HG03439 (cell line): ENCODE measurements around the gene ATP6V0C.
A peak's percentile ranks its signal among the peaks of the same experiment; 100 is the strongest.

ENCODE experiments used
- ATAC-seq: cut with Tn5 transposase; IDR thresholded peaks from one replicate; pipeline ENCODE4 v1.9.1; 2021; ENCODE audit warnings: mild to moderate bottlenecking, moderate library complexity; ENCODE audit not compliant: unreplicated experiment

Gene ATP6V0C

DNA sequence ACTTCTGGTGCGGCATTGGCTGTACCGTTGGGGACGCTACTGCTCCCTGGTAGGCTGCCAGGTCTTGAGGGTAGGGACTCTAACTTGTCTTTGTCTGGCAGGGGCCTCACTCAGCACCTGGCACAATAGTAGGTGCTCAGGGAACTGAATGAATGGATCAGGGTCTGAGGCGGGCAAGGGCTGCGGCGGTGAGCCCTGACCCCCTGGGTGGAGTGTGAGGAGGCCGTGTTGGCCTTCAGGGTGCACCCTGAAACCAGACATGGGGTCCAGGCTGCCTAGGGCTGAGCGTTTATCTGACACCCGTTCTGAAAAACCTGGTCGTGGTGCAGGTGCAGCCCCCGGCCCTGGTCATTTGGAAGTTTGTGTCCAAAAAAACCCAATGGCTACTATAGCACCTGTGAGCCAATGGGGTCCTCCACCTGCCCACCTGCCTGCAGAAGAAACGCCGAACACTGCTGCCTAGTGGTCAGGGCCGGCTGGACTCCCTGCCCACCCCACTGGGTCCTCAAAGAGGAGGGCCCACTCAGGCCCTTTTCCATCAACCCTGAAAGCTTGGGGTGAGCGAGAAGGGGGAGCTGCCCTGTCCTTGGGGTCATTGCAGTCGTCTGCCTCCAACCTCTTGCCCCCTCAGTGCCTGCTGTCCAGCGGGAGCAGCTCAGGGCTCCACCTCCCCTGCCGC is 4.9 kb upstream of the ATP6V0C start:
- ATAC-seq, result no peak

DNA sequence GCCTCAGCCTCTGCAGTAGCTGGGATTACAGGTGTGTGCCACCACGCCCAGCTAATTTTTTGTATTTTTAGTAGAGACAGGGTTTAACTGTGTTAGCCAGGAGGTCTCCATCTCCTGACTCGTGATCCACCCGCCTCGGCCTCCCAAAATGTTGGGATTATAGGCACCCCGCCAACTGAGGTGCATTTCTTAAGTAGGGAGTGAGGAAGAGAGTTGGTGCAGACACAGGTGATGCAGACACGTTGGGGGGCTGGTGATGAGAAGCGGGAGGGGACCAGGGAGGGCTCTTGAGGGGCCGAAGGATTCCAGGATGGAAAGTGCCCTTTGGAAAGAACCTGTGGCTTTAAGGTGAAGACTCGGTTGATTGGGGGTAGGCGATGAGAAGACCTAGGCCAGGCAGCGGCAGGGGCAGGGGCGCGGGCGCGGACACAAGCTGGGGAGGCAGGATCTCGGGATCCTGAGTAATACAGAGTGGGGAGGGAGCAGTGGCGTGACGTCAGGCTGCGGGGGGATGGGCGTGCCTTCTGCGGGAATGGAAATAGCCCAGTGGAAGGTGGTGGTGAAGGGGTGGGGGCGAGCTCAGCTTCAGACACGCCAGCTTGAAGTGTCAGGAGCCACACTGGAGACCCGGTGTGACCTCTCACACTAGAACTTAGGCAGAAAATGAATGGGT is 2.5 kb upstream of the ATP6V0C start:
- no peak for ATAC-seq

DNA sequence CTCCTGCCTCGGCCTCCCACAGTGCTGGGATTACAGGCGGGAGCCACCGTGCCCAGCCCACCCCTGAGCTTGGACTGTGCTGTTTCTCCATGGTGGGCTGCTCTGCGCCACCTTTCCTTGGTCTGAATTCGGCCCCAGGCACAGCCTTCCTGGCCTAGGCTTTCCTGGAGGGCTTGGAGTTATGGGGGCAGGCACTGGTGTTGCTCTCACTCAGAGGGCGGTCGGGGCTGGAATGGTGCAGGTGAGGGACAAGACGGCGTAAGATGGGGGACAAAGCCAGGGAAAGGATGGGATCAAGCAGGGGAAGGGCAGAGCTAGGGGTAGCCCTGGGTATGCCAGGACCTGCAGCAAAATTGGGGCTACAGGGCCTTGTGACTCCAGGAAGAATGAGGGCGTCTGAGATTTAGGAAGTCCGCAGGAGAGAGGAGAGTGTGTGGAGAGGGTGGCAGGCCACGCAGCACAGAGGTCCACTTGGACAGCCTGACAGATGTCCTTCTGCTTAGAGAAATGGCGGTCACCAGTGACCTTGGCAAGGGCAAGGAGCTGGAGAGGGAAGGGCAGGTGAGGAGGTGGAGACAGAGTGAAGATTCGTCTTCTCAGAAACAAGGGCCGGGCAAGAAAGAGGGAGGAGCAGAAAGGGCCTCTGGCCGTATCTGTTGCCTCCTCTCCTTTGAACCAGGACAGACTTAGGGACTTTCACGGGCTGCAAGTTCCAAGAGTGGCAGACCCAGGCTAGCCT is 1.6 kb upstream of the ATP6V0C start:
- no peak for ATAC-seq

DNA sequence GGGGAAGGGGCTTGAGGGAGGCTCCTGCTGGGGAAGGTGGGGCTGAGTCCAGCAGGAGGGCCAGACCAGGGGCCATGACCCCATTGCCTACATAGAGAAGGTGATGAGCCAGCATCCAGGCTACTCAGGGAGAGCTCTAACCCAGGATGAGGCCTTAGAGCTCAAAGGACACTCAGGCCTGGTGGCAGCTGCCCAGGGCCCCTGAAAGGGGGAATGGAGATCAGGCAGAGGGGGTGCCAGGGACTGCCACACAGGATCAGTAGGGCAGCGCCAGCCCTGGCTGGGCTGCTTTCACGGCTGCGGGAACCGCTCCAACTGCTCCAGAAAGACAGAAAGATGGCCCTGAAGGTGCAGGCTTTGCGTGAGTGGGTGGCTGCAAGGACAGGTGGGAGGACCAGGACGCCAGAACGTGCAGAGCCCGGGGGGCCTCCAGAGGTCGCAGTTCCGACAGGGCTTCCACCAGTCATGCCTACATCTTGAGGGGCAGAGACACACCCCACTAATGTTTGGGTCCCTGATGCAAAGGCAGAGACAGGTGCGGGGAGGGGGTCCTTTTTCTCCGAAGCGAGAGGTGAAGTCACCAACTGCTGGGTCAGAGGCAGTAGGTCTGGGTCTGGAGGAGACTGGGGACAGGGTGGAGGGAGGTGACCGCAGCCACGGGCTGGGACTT is 882 bp upstream of the ATP6V0C start:
- no peak for ATAC-seq

DNA sequence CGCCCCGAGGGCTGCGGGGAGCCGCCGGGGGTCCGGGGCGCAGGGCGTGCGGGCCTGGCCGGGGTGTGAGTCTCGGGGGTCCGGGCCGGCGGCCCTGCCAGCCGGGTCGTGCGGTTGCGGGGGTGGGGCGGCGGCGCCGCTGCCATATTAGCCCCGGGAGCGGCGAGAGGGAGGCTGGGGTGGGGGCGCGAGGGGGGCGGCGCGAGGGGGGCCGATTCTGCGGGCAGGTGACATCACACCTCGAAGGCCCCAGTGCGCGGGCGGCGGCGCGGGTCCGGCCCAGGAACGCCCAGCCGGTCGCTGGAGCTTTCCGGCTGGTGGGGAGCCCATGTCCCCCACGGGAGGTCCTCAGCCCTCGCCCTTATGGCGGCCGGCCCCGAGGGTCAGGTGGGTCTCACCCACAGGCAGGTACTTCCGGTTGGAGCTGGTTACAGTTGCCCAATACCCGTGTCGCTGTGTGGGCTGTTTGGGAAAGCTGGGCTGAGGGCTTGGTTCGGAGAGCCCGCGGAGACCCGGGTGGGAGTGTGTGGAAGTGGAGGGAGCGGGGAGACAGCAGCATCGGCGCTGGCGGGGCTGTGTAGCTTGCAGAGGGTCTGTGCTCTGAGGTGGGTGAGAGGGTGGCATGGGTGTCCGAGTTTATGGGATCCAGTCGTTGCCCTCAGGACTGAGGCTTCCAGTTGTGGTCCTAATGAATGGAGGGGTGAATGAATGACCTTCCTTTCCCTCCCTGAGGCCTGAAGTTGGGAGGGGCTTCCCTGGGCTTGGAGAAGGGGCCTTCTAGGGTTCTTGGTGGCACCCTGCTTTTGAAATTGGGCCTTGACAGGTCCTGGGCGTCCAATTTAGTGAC is 804 bp downstream of the ATP6V0C start:
- no peak for ATAC-seq

DNA sequence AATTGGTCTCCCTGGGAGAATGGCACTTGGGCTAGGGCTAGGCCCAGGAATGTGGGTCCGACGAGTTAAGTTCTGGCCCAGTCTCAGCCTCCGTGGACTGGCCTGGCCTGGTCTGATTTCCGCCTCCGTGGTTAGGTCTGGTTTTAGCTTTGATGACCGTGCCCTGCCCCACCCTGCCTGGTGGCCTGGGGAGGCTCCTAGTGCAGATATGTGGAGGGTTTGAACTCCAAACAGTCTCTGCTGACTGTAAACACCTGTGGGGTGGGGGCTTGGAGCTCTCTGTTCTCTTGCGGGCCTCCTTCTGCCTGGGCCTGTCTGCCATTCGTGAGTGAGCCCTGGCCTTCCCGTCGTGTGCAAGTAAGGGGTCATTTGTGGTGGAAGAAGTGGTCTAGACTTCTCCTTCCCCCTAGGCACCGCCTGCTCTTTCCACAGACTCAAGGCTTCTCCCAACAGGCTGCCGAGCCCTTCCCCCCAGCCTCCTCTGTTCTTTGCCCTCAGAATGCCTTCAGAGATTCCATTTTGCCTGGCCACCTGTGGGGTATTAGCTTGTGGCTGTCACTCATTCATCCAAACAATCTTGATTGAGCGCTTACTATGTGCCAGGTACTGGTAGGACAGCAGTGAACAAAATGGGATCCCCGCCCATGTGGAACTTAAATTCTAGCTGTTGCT is 1.6 kb downstream of the ATP6V0C start:
- no peak for ATAC-seq

DNA sequence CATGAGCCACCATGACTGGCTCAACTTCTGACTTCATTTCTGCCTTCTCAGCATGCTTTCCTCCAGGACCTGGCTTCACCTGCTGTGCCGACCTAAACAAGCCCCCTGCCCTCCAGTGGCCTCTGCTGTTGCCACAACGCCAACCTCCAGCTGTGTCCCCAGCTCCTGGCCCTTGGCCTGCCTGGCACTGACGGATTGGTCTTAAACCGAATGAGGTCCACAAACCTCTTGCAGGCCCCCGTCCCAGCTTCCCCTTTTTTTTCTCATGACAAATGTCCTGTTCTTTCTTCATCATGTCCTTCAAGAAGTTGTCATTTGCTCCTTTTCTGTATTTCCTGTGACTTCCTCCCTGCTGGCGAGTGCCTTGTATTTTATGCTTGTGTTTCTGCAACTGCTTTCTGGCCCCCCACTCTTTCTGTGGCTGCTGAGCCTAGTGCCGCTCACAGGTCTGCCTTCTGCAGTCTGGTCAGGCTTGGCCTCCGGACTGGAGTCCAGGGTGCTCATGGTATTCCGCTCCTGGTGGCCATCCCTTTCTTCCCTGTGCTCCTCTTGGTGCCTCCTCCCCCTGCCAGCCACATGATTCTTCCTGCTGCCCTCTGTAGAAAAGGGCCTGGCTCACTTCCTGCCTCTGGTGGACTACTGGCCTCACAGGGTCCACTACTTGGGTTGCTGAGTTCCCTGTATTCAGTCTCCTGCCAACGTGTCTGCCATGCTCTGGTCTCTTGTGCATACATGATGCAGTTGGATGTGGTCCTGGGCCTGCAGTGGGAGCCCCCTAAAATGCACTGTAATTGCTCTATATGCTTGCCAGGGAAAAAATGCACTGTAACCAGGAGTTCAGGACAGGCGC is 2.9 kb downstream of the ATP6V0C start:
- ATAC-seq, result no peak

DNA sequence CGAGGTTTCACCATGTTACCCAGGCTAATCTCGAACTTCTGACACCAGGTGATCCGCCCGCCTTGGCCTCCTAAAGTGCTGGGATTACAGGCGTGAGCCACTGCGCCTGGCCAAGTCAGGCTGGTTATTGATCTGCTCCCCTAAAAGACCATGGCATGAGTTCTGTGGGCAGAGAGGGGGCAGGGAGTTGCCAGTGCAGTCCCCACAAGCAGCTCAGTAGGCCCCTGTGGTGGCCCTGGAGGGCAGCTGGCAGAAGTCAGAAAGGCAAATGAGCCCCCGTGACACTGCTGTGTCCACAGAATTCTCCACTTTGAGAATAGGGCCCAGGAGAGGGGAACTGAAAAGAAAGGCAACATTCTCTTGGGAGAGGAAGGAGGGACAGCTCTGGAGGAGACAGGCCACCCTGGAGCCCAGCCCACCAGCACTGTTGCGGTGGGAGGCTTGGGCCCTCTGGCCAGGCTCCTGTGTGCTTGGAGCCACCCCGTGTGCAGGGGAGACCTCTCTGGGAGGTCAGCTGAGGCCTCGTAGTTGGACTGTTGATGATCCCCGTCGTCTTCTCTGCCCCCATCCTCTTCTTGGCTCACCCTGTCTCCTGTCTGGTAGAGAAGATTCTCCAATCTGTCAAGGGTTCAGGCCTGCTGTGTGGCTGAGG is 4.3 kb downstream of the ATP6V0C start:
- ATAC-seq, result no peak

DNA sequence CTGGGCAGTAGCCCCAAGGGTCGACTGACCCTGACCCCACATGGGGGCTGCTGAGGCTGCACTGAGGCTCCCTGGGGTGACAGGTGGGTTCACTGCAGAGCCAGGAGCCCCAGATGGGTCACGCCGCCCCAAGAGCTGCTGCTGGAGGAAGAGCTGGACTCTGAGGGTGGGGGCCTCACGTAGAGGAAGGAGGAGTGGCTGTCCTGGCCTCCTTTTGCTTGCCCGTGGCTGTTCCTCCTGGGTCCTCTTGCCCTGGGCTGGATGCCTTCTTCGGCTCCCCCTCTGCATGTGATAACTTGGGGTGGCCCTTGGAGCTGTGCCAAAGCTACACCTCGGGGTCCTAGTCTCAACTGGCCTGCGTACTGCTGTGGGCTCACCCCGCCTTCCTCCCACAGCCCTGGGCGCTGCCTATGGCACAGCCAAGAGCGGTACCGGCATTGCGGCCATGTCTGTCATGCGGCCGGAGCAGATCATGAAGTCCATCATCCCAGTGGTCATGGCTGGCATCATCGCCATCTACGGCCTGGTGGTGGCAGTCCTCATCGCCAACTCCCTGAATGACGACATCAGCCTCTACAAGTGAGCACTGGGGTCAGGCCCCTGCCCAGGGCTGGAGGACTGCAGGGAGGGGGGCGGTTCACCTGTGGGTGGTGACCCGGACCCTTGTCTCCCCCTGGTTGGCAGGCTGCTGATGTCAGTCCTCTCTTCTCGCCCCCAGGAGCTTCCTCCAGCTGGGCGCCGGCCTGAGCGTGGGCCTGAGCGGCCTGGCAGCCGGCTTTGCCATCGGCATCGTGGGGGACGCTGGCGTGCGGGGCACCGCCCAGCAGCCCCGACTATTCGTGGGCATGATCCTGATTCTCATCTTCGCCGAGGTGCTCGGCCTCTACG is 5.3 kb downstream of the ATP6V0C start:
- no peak for ATAC-seq

DNA sequence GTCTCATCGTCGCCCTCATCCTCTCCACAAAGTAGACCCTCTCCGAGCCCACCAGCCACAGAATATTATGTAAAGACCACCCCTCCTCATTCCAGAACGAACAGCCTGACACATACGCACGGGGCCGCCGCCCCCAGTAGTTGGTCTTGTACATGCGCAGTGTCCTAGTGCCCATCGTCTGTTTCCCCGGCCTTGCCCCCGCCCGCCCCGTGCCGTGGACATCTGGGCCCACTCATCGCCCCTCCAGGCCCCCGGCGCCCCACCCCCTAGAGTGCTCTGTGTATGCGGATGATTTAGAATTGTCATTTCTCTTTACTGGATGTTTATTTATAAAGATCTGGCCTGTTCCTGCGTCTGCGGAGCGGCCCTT is 5.9 kb downstream of the ATP6V0C start:
- ATAC-seq, result no peak

DNA sequence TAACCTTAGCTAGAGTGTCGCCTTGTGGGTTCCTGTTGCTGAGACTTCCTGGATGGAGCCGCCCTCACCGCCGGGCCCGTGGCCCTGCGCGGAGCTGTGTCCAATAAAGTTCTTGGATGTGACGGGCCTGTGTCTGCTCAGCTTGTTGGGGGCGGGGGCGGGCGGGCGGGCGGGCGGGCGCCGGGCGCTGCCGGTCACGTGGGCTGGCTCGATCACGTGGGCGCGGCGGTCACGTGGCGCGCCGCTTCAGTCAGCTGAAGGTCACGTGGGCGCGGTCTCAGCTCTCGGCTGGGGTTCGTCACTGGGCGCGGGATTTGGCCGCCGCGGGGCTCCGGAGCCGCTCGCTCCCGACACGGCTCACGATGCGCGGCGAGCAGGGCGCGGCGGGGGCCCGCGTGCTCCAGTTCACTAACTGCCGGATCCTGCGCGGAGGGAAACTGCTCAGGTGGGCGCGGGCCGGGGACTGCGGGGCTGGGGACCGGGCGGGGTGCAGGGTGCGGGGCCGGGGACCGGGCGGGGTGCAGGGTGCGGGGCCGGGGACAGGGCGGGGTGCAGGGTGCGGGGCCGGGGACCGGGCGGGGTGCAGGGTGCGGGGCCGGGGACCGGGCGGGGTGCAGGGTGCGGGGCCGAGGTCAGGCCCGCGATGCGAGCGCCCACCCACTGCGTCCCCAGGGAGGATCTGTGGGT is 6.5 kb downstream of the ATP6V0C start, which contains the start of gene AMDHD2:
Gene AMDHD2, plus strand, starts transcription at position 275 of the 687 bp plus-strand sequence. Its CDS starts 88 bp downstream, at position 363.
- ATAC-seq, result peak; percentile 43

DNA sequence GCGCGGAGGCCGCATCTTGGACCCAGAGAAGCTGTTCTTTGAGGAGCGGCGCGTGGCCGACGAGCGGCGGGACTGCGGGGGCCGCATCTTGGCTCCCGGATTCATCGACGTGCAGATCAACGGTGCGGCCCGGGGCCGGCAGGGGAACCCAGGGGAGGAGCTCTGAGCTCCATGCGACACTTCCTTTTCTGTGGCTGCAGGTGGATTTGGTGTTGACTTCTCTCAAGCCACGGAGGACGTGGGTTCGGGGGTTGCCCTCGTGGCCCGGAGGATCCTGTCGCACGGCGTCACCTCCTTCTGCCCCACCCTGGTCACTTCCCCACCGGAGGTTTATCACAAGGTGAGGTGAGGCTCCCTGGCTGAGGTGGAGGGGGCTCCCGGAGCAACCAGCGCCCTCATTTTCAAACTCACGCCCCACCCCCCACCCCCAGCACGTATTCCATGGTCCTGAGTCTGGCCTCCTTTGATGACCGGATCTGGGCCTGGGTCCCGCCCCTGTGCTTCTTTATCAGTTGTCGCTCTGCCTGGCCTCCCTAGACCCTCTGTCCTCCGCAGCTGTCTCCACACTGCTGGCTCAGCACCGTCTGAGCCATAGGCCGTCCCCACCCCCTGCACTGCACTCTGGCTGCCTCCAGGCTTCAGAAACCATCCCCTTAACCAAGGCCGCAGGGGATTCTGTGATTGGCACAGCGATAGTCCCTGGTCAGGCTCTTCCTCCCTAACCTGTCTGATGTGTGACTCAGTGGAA is 7.2 kb downstream of the ATP6V0C start:
- ATAC-seq, result no peak

DNA sequence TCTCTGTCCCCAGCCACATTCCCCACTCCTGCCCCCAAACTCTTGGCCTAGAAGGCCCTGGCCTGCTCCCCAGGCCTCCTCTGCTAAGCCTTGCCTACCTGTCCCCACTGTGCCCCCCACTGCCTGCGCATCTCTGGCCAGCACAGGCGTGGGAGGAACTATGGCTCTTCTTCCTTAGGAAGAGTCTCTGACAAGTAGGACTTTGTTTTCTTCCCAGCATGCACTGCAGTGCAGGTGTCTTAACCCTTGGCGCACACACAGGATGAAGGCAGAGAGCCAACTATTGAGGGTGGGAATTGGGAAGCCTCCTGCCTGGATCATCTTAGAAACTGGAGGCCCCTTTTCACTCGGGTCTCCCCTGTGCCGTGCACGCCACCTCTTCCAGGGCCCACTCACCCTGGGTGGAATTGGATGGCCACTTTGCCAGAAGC is 10.1 kb downstream of the ATP6V0C start:
- no peak for ATAC-seq

DNA sequence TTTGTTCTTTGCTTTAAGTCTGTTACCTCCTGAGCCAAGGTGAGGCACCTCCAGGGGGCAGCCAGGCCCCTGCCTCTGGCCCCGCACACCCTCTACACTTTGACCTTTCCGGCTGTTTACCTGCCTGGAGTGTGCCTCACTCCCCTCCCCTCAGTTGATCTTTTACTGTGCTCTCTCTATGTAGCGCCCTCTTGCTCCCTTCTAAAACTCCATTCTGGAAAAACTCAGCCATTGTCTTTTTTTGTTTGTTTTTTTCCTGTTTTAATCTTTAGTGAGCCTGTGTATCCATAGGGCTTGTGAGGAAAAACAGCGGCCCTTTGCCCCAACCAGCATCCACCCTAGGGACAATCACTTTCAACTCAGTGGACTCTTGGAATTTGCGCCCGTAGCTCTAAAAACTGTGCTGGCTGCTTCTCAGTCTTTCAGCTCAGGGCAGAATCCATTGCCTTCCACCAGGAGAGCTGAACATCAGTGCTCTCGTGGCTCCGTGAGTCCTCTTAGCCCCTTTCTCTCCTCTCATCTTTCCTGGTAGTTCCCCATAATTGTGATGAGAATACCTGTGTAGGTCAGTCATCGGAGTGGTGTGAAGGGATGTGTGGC is 10.7 kb downstream of the ATP6V0C start:
- ATAC-seq, result no peak

DNA sequence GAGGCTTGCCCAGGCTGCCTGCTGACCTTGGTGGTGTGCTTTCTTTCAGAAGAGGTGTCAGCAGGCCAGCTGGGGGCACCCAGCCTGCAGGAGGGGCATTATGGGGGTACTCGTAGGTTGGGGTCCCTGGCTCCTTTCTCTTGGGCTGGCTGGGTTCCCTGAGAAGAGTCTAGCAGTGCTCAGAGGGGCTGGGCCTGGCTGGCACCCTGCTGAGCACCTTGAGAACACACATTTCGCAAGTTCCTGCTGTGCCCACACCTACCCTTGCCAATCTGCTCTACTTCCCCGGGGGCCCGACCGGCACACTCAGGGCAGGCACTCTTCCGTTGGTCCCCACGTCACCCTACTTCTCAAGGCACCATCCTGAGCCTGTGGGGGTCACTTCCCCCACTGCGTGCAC is 12.4 kb downstream of the ATP6V0C start:
- ATAC-seq, result no peak
